GM21381 (cell line): Measurements from ENCODE around the gene KANSL1L.

ENCODE experiments used
- ATAC-seq: cut with Tn5 transposase; IDR thresholded peaks from one replicate; pipeline ENCODE4 v1.9.1; 2021; ENCODE audit warnings: mild to moderate bottlenecking, moderate library complexity; ENCODE audit not compliant: unreplicated experiment

KANSL1L gene

DNA sequence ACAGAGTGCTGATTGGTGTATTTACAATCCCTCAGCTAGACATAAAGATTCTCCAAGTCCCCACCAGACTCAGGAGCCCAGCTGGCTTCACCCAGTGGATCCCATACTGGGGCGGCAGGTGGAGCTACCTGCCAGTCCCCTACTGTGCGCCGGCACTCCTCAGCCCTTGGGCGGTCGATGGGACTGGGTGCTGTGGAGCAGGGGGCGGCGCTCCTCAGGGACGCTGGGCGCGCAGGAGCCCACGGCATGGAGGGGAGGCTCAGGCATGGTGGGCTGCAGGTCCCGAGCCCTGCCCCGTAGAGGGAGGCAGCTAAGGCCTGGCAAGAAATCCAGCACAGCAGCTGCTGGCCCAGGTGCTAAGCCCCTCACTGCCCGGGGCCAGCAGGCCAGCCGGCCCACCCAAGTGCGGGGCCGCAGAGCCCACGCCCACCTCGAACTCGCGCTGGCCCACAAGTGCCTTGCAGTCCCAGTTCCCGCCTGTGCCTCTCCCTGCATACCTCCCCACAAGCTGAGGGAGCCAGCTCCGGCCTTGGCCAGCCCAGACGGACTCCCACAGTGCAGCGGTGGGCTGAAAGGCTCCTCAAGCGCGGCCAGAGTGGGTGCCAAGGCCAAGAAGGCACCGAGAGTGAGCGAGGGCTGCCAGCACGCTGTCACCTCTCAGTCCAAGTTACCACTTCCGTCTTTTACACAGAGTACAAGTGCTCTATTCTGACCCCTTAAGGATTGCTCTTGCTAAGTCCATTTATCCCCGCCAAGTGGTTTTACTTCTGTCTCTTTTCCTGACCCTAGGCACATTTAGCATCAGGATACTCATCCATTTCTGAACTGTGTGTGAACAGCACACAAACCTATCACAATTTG is 170.5 kb downstream of the KANSL1L start:
- no peak for ATAC-seq

DNA sequence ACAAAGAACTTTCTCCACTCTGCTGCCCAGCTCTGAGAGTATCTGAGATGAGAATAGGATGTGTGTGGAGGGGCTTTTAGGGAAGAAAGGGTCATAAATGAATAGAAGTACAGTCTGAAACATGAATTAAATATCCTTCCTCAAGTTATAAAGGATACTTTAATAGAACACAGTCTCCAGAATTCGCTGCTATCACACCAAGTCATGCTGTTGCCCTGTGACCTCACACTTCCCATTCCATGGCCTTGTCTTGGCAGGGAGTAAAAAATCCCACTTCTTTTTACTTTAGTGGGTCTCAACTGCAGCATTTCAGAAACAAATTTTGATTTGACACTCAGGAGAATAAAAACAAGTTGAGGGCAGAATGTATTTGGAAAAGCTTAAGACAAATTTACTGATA is 172.6 kb downstream of the KANSL1L start:
- no peak for ATAC-seq

DNA sequence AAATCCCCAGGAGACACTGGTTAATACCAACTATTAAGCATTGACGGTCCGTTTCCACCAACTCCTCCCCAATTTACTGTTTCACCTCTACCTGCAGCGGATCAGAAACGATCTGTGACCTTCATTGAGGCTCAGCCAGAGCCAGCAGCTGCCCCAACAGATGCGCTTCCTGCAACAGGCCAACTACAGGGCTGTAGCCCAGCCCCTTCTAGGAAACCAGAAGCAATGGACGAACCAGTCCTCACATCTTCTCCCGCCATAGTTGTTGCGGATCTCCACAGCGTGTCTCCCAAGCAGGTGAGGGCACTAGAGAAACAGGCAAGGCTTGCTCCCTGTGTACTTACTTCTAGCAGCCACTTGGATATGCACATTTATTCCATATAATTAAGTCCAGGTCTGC is 177.2 kb downstream of the KANSL1L start:
- ATAC-seq: no peak

DNA sequence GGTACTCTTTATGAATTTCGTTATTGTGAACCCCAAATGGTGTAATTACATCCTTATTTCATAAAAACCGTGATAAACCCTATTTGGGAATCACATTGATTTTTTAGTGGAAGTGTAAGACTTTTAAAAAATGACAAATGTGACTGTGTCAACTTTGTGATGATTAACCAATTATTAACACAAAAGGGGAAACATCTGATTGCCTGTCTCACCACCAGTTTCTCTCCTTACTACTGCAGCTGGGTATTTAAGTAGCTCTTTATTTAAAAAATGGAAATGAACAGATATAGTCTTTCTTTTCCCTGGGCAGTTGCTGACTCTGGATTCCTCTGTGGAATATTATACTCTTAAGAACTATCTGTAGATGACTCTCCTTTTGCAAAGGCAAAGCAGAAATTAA is 180.4 kb downstream of the KANSL1L start:
- ATAC-seq: no peak

DNA sequence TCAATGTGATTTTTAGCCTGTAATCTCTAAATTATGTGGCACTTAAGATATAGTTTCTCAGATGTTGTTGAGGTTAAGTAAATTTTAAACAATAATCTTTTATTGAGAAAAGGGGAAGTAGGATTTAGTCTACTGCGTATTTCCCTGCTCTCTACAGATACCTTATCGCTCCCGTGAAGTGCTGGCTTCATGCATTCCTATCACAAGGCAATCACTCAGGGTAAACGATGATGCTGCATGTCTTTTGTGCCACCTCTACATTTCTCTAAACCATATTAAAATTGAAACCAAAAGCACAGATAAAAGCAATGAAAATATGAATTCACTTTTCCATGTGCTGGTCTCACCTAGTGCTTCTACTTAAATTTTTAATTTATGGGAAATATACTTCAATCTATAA is 183.2 kb downstream of the KANSL1L start:
- ATAC-seq: peak; percentile 47

DNA sequence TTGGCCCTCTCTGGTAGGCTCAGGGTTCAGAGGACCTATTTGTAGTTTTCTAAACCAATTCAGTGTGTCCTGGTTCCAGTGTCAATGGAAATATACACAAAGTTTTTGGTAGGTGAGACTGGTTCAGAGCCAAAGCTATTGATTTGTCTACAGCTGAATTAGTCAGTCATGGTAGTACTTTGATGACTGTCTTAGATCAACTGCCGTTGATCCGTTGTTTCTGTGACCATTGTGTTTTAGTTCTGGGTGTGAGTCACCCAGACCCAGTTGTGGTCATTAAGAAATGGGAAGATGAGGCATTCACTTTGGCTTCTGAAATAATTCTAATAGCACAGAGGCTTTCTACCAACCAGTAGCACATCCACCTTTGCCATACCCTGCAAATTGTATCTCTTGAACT is 184.8 kb downstream of the KANSL1L start:
- no peak for ATAC-seq

DNA sequence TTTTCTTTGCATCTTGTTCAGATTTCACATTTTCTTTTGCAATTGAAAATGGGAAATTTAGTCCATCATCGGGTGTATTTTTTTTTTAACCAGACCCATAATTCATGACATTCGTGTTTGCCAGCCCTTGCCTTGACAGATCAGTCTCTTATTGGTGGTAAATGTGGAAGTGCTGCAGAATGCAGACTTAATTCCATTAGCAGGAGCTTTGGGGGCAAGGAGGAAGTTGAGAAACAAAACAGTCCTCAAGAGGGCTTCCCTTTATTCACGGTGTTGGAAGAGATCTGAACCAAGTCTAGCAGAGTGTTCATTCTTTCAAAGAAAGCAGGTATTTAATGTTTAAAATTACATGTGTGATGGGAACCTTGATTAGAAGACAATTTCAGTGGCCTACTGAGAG is 185.3 kb downstream of the KANSL1L start:
- no peak for ATAC-seq

DNA sequence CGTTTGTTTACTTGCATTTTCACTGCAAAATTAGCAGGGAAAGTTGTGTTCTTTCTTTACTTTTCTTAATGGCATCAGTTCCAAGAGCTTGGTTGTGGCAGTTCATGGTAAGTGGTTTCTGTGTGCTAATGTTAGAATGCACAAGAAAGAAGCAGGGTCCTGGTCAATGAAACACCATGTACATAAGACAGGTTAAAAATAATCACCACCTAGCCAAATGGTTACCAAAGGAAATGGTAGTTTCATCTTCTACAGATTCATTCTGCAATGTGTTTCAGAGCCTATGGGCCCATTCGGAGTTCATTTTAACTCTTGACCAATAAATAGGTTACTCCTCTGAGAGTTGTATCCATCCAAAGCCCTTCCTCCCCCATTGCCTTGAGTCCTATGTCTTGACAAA is 186.9 kb downstream of the KANSL1L start:
- ATAC-seq: no peak

DNA sequence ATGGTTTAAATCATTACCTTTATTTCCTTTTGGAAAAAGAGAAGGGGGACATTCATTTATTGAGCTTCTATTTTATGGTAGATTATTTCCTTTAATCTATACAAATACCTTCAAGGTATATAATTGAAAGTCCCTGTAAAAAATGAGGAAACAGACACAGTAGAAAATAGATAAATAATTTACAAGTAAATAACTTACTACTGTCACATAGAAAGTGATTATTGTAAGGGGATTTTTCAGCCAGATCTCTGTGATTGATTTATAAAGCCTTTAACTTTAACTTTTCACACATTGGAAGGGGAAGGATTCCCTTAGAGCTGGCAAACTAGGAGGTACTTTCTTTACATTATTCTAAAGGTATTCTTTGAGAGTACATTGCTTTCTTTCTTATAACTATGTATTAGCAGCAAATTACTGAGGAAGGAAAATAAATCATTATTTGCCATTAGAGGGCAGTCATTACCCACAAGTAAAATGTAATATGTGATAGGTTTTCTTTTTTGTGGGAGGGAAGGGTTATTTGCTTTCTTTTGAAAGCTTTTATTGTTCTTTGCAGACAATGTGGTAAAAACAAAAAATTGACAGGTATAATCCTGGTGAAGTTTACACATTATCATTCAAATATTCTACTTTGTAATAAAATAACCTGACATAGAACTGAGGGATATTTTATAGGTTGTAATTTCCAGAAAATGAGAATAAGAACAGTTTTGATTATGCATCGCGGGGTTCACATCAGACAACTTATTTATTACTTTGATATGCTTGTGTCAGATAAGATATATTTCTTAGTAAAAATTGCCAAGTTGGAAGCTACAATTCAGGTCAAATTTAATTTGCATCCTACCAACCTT is 193.6 kb downstream of the KANSL1L start:
- peak; percentile 51 for ATAC-seq

DNA sequence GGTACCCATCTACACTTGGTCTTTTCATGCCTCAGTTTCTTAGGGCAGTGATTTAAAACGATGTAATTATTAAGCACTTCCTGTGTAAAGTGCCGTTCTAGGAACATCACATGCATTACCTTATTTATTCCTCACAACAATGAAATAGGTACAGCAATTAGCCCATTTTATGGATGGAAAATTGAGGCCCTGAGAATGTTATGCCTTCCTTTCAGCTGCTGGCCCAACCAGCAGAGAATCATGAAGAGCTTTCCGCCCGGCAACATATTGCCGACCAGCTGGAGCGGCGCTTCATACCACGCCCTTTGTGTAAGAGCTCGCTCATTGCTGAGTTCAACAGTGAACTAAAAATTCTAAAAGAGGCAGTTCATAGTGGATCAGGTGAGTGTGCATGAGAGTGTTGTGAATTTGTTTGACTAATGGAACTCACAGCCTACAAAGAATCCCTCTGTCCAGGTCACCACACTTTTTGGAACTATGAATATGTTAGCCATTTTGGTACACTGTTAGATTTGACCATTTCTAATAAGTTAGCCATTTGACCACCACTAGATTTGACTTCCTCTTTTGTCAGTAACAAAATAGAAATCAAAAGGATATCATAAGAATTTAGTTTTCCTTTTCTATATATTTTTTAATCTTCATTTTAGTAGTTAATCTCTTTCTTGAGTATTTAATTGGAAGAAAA is 194.4 kb downstream of the KANSL1L start:
- ATAC-seq: peak; percentile 86

DNA sequence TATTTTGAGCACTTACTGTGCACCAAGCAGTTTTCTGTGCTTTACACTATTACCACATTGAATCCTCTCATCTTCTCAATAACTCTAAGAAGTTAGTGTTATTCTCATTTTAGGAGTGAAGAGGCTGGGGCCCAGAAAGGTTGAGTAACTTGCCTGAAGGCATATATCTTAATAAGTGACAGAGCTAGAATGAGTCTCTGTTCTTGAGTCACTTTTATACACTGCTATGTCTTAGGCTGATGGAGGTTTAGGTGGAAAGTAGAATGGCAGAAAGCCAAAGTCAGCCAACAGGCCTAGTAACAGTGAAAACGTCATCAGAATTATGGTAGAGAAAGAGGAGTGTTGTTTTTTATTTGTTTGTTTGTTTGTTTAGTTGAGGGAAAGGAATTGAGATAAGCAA is 196.6 kb downstream of the KANSL1L start:
- no peak for ATAC-seq

DNA sequence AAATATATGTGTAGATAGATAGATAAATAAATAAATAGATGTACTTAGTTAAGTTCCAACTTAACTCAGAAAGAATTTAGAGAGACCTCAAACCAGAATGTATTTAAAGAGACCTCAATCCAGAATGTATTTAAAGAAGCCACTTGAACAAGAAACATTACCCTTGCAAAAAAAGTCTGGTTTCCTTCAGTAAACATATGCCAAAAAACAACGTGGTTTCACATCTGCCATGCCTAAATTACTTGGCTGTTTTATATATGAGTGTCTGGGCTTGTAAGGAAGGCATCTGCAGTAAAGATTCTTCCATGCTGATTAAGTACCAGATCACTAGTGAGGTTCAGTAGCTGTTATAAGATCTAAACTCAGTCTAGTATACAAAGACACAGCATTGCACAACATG is 197.9 kb downstream of the KANSL1L start:
- ATAC-seq: no peak
